Measurements from ENCODE around the gene KLF1.

Gene KLF1

GRCh38 chr19:12888006-12888603 is 1.1 kb upstream of the KLF1 start:
- DNase-seq: no peak
- H4K5ac ChIP-seq (ENCODE audit: low read length): no peak overlapping the region
- no peak overlapping the region for H3K4me2 ChIP-seq (ENCODE audit: low read length)
- H3K56ac ChIP-seq (ENCODE audit: low read length): no peak overlapping the region
- H3K4me3 ChIP-seq (ENCODE audit: low read length): no peak overlapping the region
- H2AK5ac ChIP-seq (ENCODE audit: low read length): no peak overlapping the region
- no peaks in the 10 kb centered on the region for H3K36me3 ChIP-seq (ENCODE audit: control insufficient read depth, insufficient read depth, low read length)
- no peak overlapping the region for H3K18ac ChIP-seq (ENCODE audit: low read length)
- no peak overlapping the region for H2BK15ac ChIP-seq (replicated peaks; ENCODE audit: low read depth)
- no peak overlapping the region for H3K23ac ChIP-seq (ENCODE audit: low read length)
- no peak overlapping the region for H4K8ac ChIP-seq (ENCODE audit: low read depth, low read length)
- no peaks in the 10 kb centered on the region for H3K79me2 ChIP-seq (ENCODE audit: control insufficient read depth, insufficient read depth, low read length)
- H2BK120ac ChIP-seq (ENCODE audit: low read depth, low read length): no peak overlapping the region
- peaks cover 2% of the 10 kb centered on the region for H3K27me3 ChIP-seq (ENCODE audit: insufficient read depth, low read length, poor library complexity)
- no peak overlapping the region for H2BK5ac ChIP-seq (ENCODE audit: low read length)
- peaks cover 4% of the 10 kb centered on the region for H3K79me1 ChIP-seq (ENCODE audit: low read length)
- no peak overlapping the region for H3K27ac ChIP-seq (ENCODE audit: low read depth, low read length)
- H3K4ac ChIP-seq (ENCODE audit: low read depth, low read length): no peak overlapping the region
- no CpG with 5 or more reads among the region's 5 CpGs for WGBS (ENCODE audit: extremely low coverage, insufficient coverage, low lambda C conversion rate)
- H3K4me1 ChIP-seq (ENCODE audit: control insufficient read depth, low read depth, low read length): peaks cover 2% of the 10 kb centered on the region
- no peak overlapping the region for H3K9ac ChIP-seq (ENCODE audit: low read length)

- no peak overlapping the region for H3K4me3 ChIP-seq (ENCODE audit: low read length)
- H3K79me2 ChIP-seq (ENCODE audit: control insufficient read depth, insufficient read depth, low read length): no peaks in the 10 kb centered on the region
- H4K5ac ChIP-seq (ENCODE audit: low read length): no peak overlapping the region
- H3K27me3 ChIP-seq (ENCODE audit: insufficient read depth, low read length, poor library complexity): peaks cover 2% of the 10 kb centered on the region
- H2BK5ac ChIP-seq (ENCODE audit: low read length): no peak overlapping the region
- no CpG with 5 or more reads among the region's 5 CpGs for WGBS (ENCODE audit: extremely low coverage, insufficient coverage, low lambda C conversion rate)
- H3K18ac ChIP-seq (ENCODE audit: low read length): no peak overlapping the region
- no peaks in the 10 kb centered on the region for H3K36me3 ChIP-seq (ENCODE audit: control insufficient read depth, insufficient read depth, low read length)
- H3K4ac ChIP-seq (ENCODE audit: low read depth, low read length): no peak overlapping the region
- H3K56ac ChIP-seq (ENCODE audit: low read length): no peak overlapping the region
- H3K4me2 ChIP-seq (ENCODE audit: low read length): no peak overlapping the region
- H3K79me1 ChIP-seq (ENCODE audit: low read length): peaks cover 2% of the 10 kb centered on the region
- H2BK120ac ChIP-seq (ENCODE audit: low read depth, low read length): no peak overlapping the region
- no peak overlapping the region for H2AK5ac ChIP-seq (ENCODE audit: low read length)
- DNase-seq: no peak
- no peak overlapping the region for H3K9ac ChIP-seq (ENCODE audit: low read length)
- no peak overlapping the region for H4K8ac ChIP-seq (ENCODE audit: low read depth, low read length)
- no peak overlapping the region for H3K23ac ChIP-seq (ENCODE audit: low read length)
- H3K27ac ChIP-seq (ENCODE audit: low read depth, low read length): no peak overlapping the region
- no peak overlapping the region for H2BK15ac ChIP-seq (replicated peaks; ENCODE audit: low read depth)
- no peaks in the 10 kb centered on the region for H3K4me1 ChIP-seq (ENCODE audit: control insufficient read depth, low read depth, low read length)
Measured at GRCh38 chr19:12886651-12886968, 391 bp downstream of the KLF1 start.

- no peak overlapping the region for H4K5ac ChIP-seq (ENCODE audit: low read length)
- peak overlapping the region; percentile 92 for H3K56ac ChIP-seq (ENCODE audit: low read length)
- peak overlapping the region; percentile 46 for H3K4me3 ChIP-seq (ENCODE audit: low read length)
- no peak overlapping the region for H4K8ac ChIP-seq (ENCODE audit: low read depth, low read length)
- H3K18ac ChIP-seq (ENCODE audit: low read length): peak overlapping the region; percentile 81
- H3K79me2 ChIP-seq (ENCODE audit: control insufficient read depth, insufficient read depth, low read length): no peaks in the 10 kb centered on the region
- no peaks in the 10 kb centered on the region for H3K79me1 ChIP-seq (ENCODE audit: low read length)
- WGBS (ENCODE audit: extremely low coverage, insufficient coverage, low lambda C conversion rate): no CpG with 5 or more reads among the region's 53 CpGs
- peak; percentile 88 for DNase-seq
- peak overlapping the region; percentile 89 for H3K4me2 ChIP-seq (ENCODE audit: low read length)
- H3K36me3 ChIP-seq (ENCODE audit: control insufficient read depth, insufficient read depth, low read length): no peaks in the 10 kb centered on the region
- no peak overlapping the region for H2BK15ac ChIP-seq (replicated peaks; ENCODE audit: low read depth)
- no peaks in the 10 kb centered on the region for H3K4me1 ChIP-seq (ENCODE audit: control insufficient read depth, low read depth, low read length)
- H2BK5ac ChIP-seq (ENCODE audit: low read length): peak overlapping the region; percentile 65
- H3K23ac ChIP-seq (ENCODE audit: low read length): no peak overlapping the region
- peak overlapping the region; percentile 79 for H3K9ac ChIP-seq (ENCODE audit: low read length)
- no peak overlapping the region for H2AK5ac ChIP-seq (ENCODE audit: low read length)
- H2BK120ac ChIP-seq (ENCODE audit: low read depth, low read length): no peak overlapping the region
- no peak overlapping the region for H3K27ac ChIP-seq (ENCODE audit: low read depth, low read length)
- peak overlapping the region; percentile 5 for H3K4ac ChIP-seq (ENCODE audit: low read depth, low read length)
- H3K27me3 ChIP-seq (ENCODE audit: insufficient read depth, low read length, poor library complexity): peaks cover 2% of the 10 kb centered on the region
Measured at GRCh38 chr19:12885749-12886650, 1.0 kb downstream of the KLF1 start.

GRCh38 chr19:12884926-12885748 is 1.9 kb downstream of the KLF1 start:
- Histone ChIP-seq H4K5ac (ENCODE audit: low read length) (no peak overlapping the region), H3K9ac (ENCODE audit: low read length) (peak overlapping the region; percentile 79), H3K4me1 (ENCODE audit: control insufficient read depth, low read depth, low read length) (no peaks in the 10 kb centered on the region), H3K56ac (ENCODE audit: low read length) (peak overlapping the region; percentile 92), H2BK120ac (ENCODE audit: low read depth, low read length) (no peak overlapping the region), H2BK5ac (ENCODE audit: low read length) (no peak overlapping the region), H3K27me3 (ENCODE audit: insufficient read depth, low read length, poor library complexity) (peaks cover 2% of the 10 kb centered on the region), H3K4ac (ENCODE audit: low read depth, low read length) (peak overlapping the region; percentile 11), H3K4me3 (ENCODE audit: low read length) (peak overlapping the region; percentile 46), H2BK15ac (replicated peaks; ENCODE audit: low read depth) (no peak overlapping the region), H4K8ac (ENCODE audit: low read depth, low read length) (no peak overlapping the region), H3K79me1 (ENCODE audit: low read length) (no peaks in the 10 kb centered on the region), H3K79me2 (ENCODE audit: control insufficient read depth, insufficient read depth, low read length) (no peaks in the 10 kb centered on the region), H3K4me2 (ENCODE audit: low read length) (peak overlapping the region; percentile 89), H3K27ac (ENCODE audit: low read depth, low read length) (no peak overlapping the region), H3K23ac (ENCODE audit: low read length) (no peak overlapping the region), H3K18ac (ENCODE audit: low read length) (peak overlapping the region; percentile 81), H3K36me3 (ENCODE audit: control insufficient read depth, insufficient read depth, low read length) (no peaks in the 10 kb centered on the region), H2AK5ac (ENCODE audit: low read length) (no peak overlapping the region)
- WGBS (ENCODE audit: extremely low coverage, insufficient coverage, low lambda C conversion rate): no CpG with 5 or more reads among the region's 73 CpGs
- peak; percentile 98 for DNase-seq

GRCh38 chr19:12884627-12884925 is 2.4 kb downstream of the KLF1 start:
- no peak overlapping the region for H2BK5ac ChIP-seq (ENCODE audit: low read length)
- H3K79me2 ChIP-seq (ENCODE audit: control insufficient read depth, insufficient read depth, low read length): no peaks in the 10 kb centered on the region
- H4K8ac ChIP-seq (ENCODE audit: low read depth, low read length): no peak overlapping the region
- no peaks in the 10 kb centered on the region for H3K79me1 ChIP-seq (ENCODE audit: low read length)
- peaks cover 2% of the 10 kb centered on the region for H3K27me3 ChIP-seq (ENCODE audit: insufficient read depth, low read length, poor library complexity)
- H2AK5ac ChIP-seq (ENCODE audit: low read length): no peak overlapping the region
- H3K23ac ChIP-seq (ENCODE audit: low read length): no peak overlapping the region
- H3K4me2 ChIP-seq (ENCODE audit: low read length): peak overlapping the region; percentile 38
- H3K4me3 ChIP-seq (ENCODE audit: low read length): no peak overlapping the region
- H3K18ac ChIP-seq (ENCODE audit: low read length): peak overlapping the region; percentile 6
- H3K4me1 ChIP-seq (ENCODE audit: control insufficient read depth, low read depth, low read length): no peaks in the 10 kb centered on the region
- H3K9ac ChIP-seq (ENCODE audit: low read length): peak overlapping the region; percentile 63
- H2BK15ac ChIP-seq (replicated peaks; ENCODE audit: low read depth): no peak overlapping the region
- no CpG with 5 or more reads among the region's 12 CpGs for WGBS (ENCODE audit: extremely low coverage, insufficient coverage, low lambda C conversion rate)
- H3K56ac ChIP-seq (ENCODE audit: low read length): peak overlapping the region; percentile 88
- H3K36me3 ChIP-seq (ENCODE audit: control insufficient read depth, insufficient read depth, low read length): no peaks in the 10 kb centered on the region
- no peak overlapping the region for H3K27ac ChIP-seq (ENCODE audit: low read depth, low read length)
- peak overlapping the region; percentile 11 for H3K4ac ChIP-seq (ENCODE audit: low read depth, low read length)
- no peak overlapping the region for H4K5ac ChIP-seq (ENCODE audit: low read length)
- H2BK120ac ChIP-seq (ENCODE audit: low read depth, low read length): no peak overlapping the region
- DNase-seq: no peak
